GOT3 (cell line): ENCODE results near the gene MACROD2.
"Not testable (repeated sequence)": the region's sequence is repeated elsewhere in the genome, so short reads cannot be mapped to it uniquely, and the experiment has no call there.

Experiments used
- DNase-seq: peaks from one replicate; lab custom pipeline; 2025; ENCODE audit warnings: mixed read lengths; lab: John Stamatoyannopoulos, UW

The MACROD2 gene

DNA sequence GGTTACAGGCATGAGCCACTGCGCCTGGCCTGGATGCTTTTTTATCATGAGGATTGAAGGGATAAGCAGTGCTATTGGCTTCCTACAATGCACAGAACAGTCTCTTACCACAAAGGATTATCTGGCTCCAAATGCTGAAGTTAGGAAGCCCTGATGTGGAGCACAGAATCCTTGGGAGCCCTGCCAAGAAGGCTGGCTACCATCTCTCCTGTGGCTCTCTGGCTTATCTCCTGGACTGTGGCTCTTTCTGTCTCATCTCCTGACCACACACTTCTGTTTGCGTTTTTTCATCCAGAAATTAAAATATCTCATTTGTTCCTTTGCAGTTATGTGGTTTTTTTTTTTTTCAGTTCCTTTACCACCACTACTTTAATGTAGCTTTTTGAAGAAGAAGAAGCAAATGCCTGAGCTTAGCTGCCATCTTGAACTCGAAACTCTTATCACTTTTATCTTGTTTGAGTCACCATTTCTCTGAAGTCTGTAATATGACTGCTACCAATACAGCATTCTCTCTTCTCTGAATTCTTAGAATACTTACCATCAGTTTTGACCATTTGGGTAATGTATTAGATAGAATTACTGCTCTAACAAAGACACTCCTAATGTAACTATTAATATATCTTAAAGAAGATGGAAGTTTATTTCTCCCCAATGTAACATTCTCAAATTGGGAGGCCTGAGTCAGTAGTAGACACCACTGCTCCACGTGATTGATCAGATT lies 1533.2 kb downstream of the MACROD2 start:
- DNase-seq: no peak

- no peak for DNase-seq
Observed at GRCh38 chr20:15535863-15536262, 1540.5 kb downstream of the MACROD2 start.

DNA sequence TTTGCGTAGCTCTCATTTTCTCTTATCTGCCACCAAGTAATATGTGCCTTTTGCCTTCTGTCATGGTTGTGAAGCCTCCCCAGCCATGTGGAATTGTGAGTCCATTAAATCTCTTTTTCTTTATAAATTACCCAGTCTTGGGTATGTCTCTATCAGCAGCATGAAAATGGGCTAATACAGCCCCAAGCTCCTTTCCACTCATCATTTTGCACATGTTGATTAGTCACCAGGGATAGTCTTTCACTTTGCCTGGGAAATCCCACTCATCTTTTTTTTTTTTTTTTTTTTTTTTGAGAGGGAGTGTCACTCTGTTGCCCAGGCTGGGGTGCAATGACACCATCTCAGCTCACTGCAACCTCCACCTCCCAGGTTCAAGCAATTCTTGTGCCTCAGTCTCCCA lies 1541.9 kb downstream of the MACROD2 start:
- not testable (repeated sequence) for DNase-seq

GRCh38 chr20:15542655-15543054 lies 1547.3 kb downstream of the MACROD2 start:
- DNase-seq: no peak

- no peak for DNase-seq
Observed at GRCh38 chr20:15544742-15545141, 1549.4 kb downstream of the MACROD2 start.

GRCh38 chr20:15546525-15547023 lies 1551.3 kb downstream of the MACROD2 start:
- DNase-seq: no peak

GRCh38 chr20:15547119-15547518 lies 1551.8 kb downstream of the MACROD2 start:
- DNase-seq: no peak

- no peak for DNase-seq
Observed at GRCh38 chr20:15550116-15550870, 1555.0 kb downstream of the MACROD2 start.

DNA sequence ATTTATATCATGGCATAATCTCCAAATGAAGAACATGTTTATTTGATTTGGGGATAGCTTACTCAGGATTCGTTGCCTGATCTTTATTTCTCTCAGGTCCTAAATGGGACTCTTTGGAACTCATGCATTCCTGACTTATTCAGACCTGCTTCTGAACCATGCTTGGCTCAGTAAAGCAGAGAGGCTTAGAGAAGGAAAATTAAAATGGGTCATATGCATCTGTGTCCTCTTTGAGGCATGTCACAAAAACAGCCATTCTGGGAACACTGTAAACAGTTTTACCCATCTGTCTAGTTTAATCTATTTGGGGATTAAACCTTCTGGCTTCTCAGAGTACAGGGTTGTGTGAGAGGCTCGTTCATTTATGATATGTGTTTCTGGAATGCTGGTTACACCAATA lies 1560.6 kb downstream of the MACROD2 start:
- DNase-seq: no peak

DNA sequence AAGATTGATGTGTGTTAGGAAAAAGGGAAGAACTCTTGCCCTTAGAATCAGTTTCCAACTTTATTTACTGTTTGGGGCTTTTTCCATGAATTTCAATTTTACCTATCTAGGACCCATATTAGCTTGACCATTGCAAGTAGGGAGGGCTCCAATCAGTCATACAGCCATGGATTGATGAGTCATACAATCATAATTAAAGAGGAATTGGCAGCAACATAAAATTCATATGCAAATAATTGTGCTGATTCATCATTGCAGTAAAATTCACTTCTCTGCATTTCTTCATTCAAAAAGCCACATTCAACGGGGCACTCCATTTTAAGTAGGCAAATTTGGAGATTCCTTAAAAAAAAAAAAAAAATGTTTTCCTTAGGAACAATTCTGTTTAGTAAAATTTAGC lies 1561.6 kb downstream of the MACROD2 start:
- no peak for DNase-seq

DNA sequence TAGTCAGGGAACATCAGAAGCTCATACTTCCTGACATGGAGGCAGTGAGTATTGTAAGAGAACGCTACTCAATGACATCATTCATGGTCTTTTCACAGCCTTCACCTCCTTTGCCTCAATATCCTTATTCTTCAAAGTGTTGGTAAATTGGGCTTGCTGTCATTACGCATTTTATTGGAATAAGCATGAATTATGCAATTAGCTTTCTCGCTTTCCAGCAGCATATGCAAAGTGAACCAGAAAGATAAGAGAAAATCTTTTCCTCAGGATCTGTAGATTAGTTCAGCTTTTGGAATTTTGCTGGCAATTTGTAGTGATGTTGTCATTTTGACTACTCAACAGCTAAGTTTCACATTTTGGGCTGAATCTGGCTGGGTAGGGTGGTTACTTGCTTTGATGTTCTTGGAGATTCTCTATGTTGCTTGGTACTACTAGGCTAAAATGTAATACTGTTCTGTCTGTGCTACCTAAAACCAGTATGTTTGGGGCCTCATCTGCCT lies 1565.8 kb downstream of the MACROD2 start:
- no peak for DNase-seq

GRCh38 chr20:15561707-15562404 lies 1566.5 kb downstream of the MACROD2 start:
- no peak for DNase-seq

- DNase-seq: no peak
Observed at GRCh38 chr20:15563836-15564235, 1568.5 kb downstream of the MACROD2 start.

DNA sequence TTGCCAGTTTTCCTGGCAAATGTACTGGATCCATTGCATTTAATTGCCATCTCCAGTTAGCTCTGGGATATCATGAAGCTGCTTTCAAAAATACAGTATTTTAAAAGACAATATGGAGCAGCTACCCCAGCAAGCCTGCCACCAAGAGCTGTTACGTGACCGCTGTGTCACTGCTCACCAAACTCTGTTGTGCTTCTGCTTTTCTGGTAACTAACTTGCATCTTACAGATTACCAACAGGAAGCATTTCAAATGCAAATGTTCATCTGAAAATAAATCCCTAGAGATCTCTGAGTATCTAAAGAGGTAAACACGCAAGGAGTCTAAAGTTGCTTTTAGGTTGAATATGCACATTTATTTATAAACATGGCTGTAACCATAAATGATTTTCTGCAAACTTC lies 1569.7 kb downstream of the MACROD2 start:
- no peak for DNase-seq

DNA sequence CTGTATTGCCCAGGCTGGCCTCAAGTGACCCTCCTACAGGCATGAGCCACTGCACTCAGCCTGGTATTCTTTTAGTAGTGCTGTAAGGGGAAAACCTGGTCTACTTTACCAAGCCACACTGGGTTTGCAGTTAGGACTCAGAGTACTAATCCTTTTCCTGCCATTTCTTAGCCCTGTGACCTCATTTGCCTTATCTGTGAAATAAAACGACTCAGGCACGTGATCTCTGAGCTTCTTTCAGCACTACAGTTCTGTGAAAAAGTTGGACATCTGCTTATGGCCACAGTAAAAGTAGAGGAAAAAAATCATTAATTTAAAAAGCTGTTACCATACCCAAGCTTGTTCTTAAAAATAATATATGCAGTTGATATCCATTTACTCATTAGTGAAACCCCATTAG lies 1570.5 kb downstream of the MACROD2 start:
- DNase-seq: no peak

- DNase-seq: no peak
Observed at GRCh38 chr20:15567219-15567618, 1571.9 kb downstream of the MACROD2 start.

DNA sequence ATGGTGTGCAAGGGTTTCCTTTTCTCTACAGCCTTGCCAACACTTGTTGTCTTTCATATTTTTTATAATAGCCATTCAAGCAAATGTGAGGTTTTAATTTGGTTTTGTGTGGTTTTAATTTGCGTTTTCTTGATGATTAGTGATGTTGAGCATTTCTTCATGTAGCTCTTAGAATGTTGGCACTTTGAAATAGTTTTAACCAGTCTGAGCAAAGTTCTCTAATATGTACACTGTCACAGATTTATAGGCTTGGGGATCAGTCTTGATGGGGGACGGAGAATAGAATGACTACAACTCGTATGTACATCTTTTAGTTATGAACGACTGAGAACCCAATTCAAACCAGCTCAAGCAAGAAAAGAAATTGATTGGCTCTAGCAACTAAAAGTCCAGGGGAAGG lies 1574.8 kb downstream of the MACROD2 start:
- no peak for DNase-seq

- no peak for DNase-seq
Observed at GRCh38 chr20:15571056-15571455, 1575.7 kb downstream of the MACROD2 start.

DNA sequence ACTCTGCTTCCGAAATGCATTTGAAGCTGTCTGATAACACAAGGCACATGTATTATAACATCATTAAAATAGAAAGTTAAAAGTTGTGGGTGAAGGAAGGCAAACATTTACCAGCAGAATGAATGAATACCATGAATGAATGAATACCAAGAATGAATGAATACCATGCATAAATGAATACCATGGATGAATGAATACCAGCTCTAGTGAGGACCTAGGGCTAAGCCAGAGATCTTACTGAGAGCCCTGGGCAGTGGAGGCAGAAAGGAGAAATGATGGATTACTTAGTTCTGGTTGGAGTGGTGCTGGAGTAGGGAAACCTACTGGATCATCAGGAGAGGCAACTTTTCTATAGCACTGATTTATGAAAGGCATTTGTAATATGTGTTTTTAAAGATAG lies 1579.9 kb downstream of the MACROD2 start:
- no peak for DNase-seq

- DNase-seq: no peak
Observed at GRCh38 chr20:15576411-15576810, 1581.1 kb downstream of the MACROD2 start.

DNA sequence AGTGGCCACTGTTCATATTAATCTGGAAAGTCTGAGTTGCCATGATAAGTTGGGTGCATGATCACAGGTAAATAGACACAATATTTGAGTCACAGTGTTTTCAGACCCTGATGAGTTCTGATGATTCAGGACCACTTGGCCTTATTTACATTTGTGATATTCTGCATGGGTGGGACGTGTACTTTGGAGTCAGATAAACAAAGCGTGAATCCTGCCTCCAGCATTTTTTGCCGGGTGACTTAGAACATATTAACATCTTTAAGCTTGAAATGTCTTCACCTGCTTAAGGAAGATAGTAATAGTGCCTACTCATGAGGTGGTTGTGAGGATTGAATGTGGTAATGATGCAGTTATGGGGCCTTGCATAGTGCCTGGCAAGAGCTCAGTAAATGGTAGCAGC lies 1582.8 kb downstream of the MACROD2 start:
- DNase-seq: no peak

- no peak for DNase-seq
Observed at GRCh38 chr20:15579688-15580087, 1584.4 kb downstream of the MACROD2 start.
